GM12878 (cell line): ENCODE measurements around the gene RHOBTB1. TPM values are rescaled to one million over a fixed set of nuclear protein-coding genes. Genes with fewer than 3 reads are reported as not detected.

Experiments used
- ATAC-seq: fragments of 200-7000 bp; cut with Tn5 transposase; 3 replicates; pipeline ENCODE4 v1.9.1; 2020; ENCODE audit warnings: mild to moderate bottlenecking, moderate library complexity
- BruUV-seq: library from RNA; stranded (reverse); fragments of 400-500 nt; replicated peaks from 2 replicates; lab custom pipeline; 2021; lab: Mats Ljungman, UMichigan
- CTCF ChIA-PET: fragments of 300-600 bp; sonication (Branson Sonifier 250); formaldehyde crosslinking; extraction: SDS; loops from one replicate; lab custom pipeline; 2021; ENCODE audit warnings: inconsistent platforms; lab: Yijun Ruan, JAX
- POLR2A ChIA-PET: fragments of 350-600 bp; formaldehyde crosslinking; extraction: SDS; loops from one replicate; lab custom pipeline; 2021; ENCODE audit warnings: inconsistent platforms; lab: Charles Lee
- RAD21 ChIA-PET: fragments of 300-600 bp; sonication (Branson Sonifier 250); formaldehyde crosslinking; loops from one replicate; lab custom pipeline; 2023; ENCODE audit warnings: antibody characterized with exemption; ENCODE audit not compliant: unreplicated experiment; lab: Charles Lee
- SMC1A ChIA-PET: fragments of 300-600 bp; sonication (Branson Sonifier 250); formaldehyde crosslinking; loops from one replicate; lab custom pipeline; 2023; ENCODE audit not compliant: unreplicated experiment, uncharacterized antibody; lab: Charles Lee
- DNase-seq: peaks from one replicate; pipeline ENCODE4 v3.0.0-alpha.2; 2011; ENCODE audit warnings: low read depth, low spot score
- FAIRE-seq: peaks from 3 replicates; lab custom pipeline; 2011; peaks lifted over from hg19 to GRCh38; lab: Jason Lieb, UNC
- H2AFZ ChIP-seq: 2 replicates; pipeline ENCODE4 v1.6.0; 2011; ENCODE audit warnings: low read depth, low read length, control low read depth; ENCODE audit not compliant: control insufficient read depth
- H3K27ac ChIP-seq: 2 replicates; pipeline ENCODE4 v1.5.1; 2011; ENCODE audit warnings: control low read depth; ENCODE audit not compliant: control insufficient read depth, insufficient read depth
- H3K27me3 ChIP-seq, 2 experiments: replicated peaks in 1 of 2; 2 replicates each; pipeline versions ENCODE4 v1.6.0 to v1.6.1; 2011; ENCODE audit warnings: low read length in 1 of 2; ENCODE audit not compliant: control insufficient read depth in 2 of 2, insufficient read depth in 2 of 2
- H3K36me3 ChIP-seq, 2 experiments: 2 replicates each; pipeline ENCODE4 v1.5.1; 2011; ENCODE audit warnings: low read length in 1 of 2; ENCODE audit not compliant: control insufficient read depth in 2 of 2, insufficient read depth in 2 of 2
- H3K4me1 ChIP-seq: 2 replicates; pipeline ENCODE4 v1.6.1; 2011; ENCODE audit warnings: mild to moderate bottlenecking, low read length, moderate library complexity, mixed read lengths; ENCODE audit not compliant: control insufficient read depth, insufficient read depth
- H3K4me2 ChIP-seq: 2 replicates; pipeline ENCODE4 v1.6.0; 2011; ENCODE audit warnings: control low read depth; ENCODE audit not compliant: control insufficient read depth, insufficient read depth
- H3K4me3 ChIP-seq: fragments of 200-600 bp; sonication (generic); 2 replicates; pipeline ENCODE4 v1.5.1; 2016
- H3K79me2 ChIP-seq: 2 replicates; pipeline ENCODE4 v1.6.0; 2011; ENCODE audit warnings: low read length; ENCODE audit not compliant: control insufficient read depth, insufficient read depth
- H3K9ac ChIP-seq: 2 replicates; pipeline ENCODE4 v1.8.0; 2011; ENCODE audit warnings: low read length, control low read depth, mixed read lengths; ENCODE audit not compliant: control insufficient read depth, insufficient read depth
- H3K9me3 ChIP-seq: replicated peaks from 3 replicates; pipeline ENCODE4 v1.5.1; 2011; ENCODE audit warnings: mild to moderate bottlenecking, low read length; ENCODE audit not compliant: control insufficient read depth, insufficient read depth
- H4K20me1 ChIP-seq: 2 replicates; pipeline ENCODE4 v1.6.0; 2011; ENCODE audit not compliant: control insufficient read depth, insufficient read depth
- MLLT1 ChIP-seq: fragments of 450-650 bp; IDR thresholded peaks from 2 replicates; pipeline ENCODE4 v1.6.1; 2016; ENCODE audit warnings: mild to moderate bottlenecking
- NFIC ChIP-seq: IDR thresholded peaks from 2 replicates; pipeline ENCODE4 v1.6.1; 2012; ENCODE audit warnings: low read depth, mild to moderate bottlenecking, inconsistent platforms, low read length, moderate library complexity
- PAX8 ChIP-seq: fragments of 450-650 bp; IDR thresholded peaks from 2 replicates; pipeline ENCODE4 v1.6.1; 2017; ENCODE audit warnings: mild to moderate bottlenecking, moderate library complexity
- WGBS: methylation state at CpG from one replicate; pipeline ENCODE4 v1.1.6; 2016; ENCODE audit warnings: low lambda C conversion rate; ENCODE audit not compliant: insufficient replicate concordance, insufficient coverage; ENCODE audit errors: missing lambda C conversion rate; 5-methylcytosine and 5-hydroxymethylcytosine counted together
- in situ Hi-C: fragments of 300-500 bp; cut with MboI; formaldehyde crosslinking; loops from 9 replicates; pipeline ENCODE4 v1.14.3; 2018; ENCODE audit warnings: mixed read lengths
- intact Hi-C: fragments of 100-400 bp; cut with micrococcal nuclease; formaldehyde crosslinking; loops from one replicate; pipeline ENCODE4 v1.14.2; 2022; ENCODE audit not compliant: unreplicated experiment
- polyA plus RNA-seq, 11 experiments: library from polyadenylated mRNA; depleted of rRNA in 4 of 11; unstranded in 6 of 11; stranded (reverse) in 5 of 11; fragments of >200 nt; fragmentation: Nextera tagmentation in 4 of 11; fragmentation: Illumina TruSeq in 1 of 11; extraction: Ambion mirVana in 4 of 11; extraction: Trizol in 1 of 11; gene quantifications; 1 replicate in 1 of 11; 2 replicates in 10 of 11; pipeline versions ENCODE4 v1.2.1 to v1.2.3, GENCODE V29; 2011 to 2016; ENCODE audit warnings: inconsistent platforms in 2 of 11, missing spikeins in 2 of 11, low read depth in 1 of 11
- total RNA-seq, 4 experiments: library from RNA; depleted of rRNA in 3 of 4; stranded (reverse); fragments of >200 nt in 3 of 4; fragmentation: Illumina TruSeq in 1 of 4; extraction: Trizol in 1 of 4; gene quantifications; 2 replicates each; pipeline versions ENCODE4 v1.2.1 to v1.2.3, GENCODE V29; 2013 to 2021
- TF ChIP-seq, protein P1 (sequence below): fragments of 450-650 bp; IDR thresholded peaks from 2 replicates; pipeline ENCODE4 v1.6.1; 2017; ENCODE audit warnings: borderline replicate concordance

RHOBTB1 gene
- total and polyA plus RNA-seq, 10 of the 15 experiments (the other 5 are each of a cell fraction or from before 2014, with no cell fraction given) = not detected

GRCh38 chr10:60869652-60870415 is 74.2 kb downstream of the RHOBTB1 start:
- H3K4me1 ChIP-seq = no peaks in the 10 kb centered on the region
- no TSS peak for BruUV-seq
- H3K9me3 ChIP-seq = no peaks in the 10 kb centered on the region
- no peak for FAIRE-seq
- in situ Hi-C loops = no loop called here
- intact Hi-C loops = no loop called here
- SMC1A ChIA-PET = no interaction called here
- TF ChIP-seq MLLT1 (no peak), PAX8 (no peak), NFIC (no peak)
- TF ChIP-seq, protein P1, sequence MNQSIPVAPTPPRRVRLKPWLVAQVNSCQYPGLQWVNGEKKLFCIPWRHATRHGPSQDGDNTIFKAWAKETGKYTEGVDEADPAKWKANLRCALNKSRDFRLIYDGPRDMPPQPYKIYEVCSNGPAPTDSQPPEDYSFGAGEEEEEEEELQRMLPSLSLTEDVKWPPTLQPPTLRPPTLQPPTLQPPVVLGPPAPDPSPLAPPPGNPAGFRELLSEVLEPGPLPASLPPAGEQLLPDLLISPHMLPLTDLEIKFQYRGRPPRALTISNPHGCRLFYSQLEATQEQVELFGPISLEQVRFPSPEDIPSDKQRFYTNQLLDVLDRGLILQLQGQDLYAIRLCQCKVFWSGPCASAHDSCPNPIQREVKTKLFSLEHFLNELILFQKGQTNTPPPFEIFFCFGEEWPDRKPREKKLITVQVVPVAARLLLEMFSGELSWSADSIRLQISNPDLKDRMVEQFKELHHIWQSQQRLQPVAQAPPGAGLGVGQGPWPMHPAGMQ = no peak
- no peaks in the 10 kb centered on the region for H3K27me3 ChIP-seq
- no peak overlapping the region for H3K4me3 ChIP-seq
- POLR2A ChIA-PET = no interaction called here
- H3K27ac ChIP-seq = no peak overlapping the region
- H3K9ac ChIP-seq = no peak overlapping the region
- RAD21 ChIA-PET = no interaction called here
- H3K4me2 ChIP-seq = no peak overlapping the region
- no peak for ATAC-seq
- H2AFZ ChIP-seq = no peak overlapping the region
- no peaks in the 10 kb centered on the region for H3K79me2 ChIP-seq
- DNase-seq = no peak
- WGBS = 53% methylated on average over 6 of the region's 6 CpGs
- CTCF ChIA-PET = no interaction called here
- no peaks in the 10 kb centered on the region for H4K20me1 ChIP-seq
- no peaks in the 10 kb centered on the region for H3K36me3 ChIP-seq
